Daoy (cell line): ENCODE results near the gene FILIP1L. TPM values are rescaled to one million over a fixed set of nuclear protein-coding genes. Genes with fewer than 3 reads are reported as not detected.

ENCODE experiments used
- DNase-seq: peaks from one replicate; pipeline ENCODE4 v3.0.0-alpha.2; 2015; ENCODE audit warnings: low read depth
- total RNA-seq: library from RNA; depleted of rRNA; stranded (reverse); fragments of >200 nt; shearing (Covaris generic); gene quantifications from 2 replicates; pipeline ENCODE4 v1.2.3, GENCODE V29; 2014

Gene FILIP1L
- total RNA-seq, 1 experiment from 2014 or later: 26.5 TPM

DNA sequence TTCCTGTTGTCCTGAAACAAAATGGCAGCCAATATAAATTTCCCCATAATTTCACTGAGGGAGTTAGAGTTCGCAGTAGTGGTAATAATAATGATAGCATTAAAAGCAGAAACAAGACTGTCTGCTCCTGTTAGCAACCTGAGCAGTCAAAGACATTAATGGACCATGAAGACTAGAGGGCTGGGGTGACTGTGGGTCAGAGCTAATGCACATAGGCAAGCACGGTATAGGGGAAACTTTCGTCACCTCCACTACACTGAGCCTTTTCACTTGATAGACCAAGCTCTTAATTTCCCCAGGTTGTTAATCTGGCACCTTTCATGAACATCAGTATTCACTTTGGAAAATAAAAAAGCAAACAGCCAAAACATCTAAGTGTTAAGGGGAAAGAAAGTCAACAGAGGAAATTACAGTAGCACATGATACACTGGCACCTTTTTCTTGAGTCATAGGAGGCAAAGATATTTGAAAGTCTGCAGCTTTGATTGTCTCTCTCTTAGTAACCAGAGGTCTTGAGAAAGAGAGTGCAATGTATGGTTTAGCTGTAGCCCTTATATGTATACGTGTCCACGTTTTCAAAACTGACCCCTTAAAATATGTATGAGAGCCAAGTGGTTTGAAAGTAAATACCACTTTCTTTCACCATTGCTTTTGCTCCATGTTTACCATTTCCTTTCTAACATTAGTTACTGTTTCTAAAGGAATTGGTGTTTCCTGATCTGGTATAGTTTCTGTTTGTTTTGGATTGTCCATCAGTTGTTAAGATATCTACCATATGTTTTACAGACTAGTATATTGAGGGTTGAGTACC is 104.8 kb downstream of the FILIP1L start:
- DNase-seq: no peak

DNA sequence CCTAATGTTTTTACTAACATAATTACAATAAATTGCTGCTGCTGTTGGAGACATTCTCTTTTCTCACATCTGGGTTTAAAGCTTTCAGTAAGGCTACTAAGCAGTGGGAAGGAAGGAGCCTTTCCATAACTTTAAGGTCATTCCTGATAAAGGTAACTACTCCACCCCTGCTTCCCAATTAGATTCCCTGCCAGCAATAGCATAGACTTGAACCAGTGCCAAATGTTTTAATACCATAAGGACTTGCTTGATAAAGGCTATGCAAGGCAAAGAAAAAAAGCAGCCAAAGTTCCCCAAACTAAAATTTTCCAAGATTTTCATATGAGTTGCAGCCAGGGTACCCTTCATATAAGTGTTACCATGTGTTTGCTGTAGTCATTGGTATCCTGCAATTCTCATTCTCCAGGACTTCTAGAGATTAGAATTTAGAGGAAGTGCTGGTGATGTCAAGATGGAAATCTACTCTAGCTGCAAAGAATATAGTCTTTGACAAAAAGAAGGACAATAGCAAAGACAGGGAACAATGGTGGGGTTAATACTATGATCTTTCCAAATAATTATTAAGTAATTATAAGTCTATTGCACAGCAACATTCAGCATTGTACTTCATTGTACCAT is 106.1 kb downstream of the FILIP1L start:
- no peak for DNase-seq

DNA sequence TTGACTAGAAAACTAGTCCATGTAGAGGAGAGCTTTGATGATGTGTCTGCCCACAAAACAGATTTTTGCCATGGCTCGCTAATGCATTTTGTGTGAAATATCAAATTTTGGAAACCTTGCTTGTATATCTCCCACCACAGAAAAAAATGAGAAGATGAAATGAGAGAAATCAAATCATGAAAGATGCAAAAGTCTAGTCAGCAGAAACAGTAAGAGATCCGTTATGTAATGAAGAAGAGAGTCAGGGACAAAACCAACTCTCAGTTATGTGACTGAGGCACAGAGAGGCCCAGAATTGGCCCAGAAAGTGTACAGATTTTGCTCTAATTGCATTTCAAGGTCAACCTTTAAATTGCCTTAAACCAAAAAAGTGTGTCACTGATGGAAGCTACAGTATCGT is 107.0 kb downstream of the FILIP1L start:
- no peak for DNase-seq

DNA sequence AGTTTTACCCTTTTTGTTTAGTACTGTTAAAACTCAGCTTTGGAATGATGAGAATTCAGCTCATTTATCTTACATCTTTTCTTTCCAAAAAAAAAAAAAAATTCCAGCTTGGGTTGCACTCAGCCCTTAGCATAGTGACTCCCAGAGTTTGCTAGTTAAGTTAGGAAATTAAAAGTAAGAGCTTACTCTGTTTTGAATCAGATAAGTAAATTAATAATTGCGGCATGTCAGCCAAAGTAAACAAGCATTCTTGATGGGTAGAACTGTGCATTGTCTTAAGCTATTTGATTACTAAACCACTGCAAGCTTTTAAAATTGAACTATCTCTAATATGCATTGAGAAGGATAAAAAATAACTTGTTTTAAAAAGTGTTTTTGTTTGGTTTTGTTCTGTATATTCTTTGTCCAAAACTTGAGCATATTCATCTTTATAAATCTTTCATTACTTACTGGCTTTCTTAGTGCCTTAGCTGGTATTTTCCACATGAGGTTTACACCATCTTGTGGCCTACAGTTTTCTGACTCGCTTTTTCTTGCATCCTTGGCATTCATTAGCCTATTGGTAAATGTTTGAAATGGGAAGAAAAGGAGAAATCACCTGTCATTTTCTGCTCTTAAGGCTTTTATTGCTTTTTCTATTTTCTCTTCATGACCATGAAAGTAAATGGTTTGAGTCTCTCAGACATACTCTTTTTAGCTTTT is 107.6 kb downstream of the FILIP1L start:
- no peak for DNase-seq

DNA sequence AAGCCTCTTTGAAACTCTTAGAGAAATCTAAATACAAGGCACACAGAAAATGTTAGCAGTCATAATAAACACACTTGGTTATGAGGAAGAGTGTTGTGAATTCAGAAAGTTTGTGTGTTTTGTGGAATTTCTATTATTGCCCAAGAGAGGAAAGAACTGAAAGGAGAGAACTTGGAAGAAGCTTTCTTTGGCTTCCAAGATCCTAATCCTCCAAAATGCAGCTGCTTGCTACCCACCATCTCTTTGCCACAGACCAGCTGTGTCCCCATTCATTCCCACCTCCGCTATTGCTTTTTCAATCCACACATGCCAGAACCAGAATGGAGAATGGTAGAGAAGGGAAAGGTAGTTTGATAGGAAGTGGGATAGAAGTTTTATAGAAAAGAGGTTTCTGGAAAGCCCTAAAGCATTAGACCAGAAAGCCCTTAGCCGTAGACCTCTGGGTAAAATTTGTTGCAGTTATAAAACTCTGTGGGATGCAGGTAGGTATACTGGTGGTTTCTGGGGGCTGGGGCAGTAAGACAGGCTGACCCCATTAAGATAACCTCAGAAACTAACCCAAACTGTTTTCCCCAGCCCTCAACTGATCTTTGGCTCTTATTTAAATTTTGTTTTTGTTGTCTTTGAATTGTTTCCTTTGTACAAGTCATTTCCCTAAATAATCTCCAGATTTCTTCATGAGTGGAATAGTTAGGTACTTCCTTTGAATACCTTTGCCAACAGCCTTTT is 108.5 kb downstream of the FILIP1L start:
- DNase-seq: no peak

DNA sequence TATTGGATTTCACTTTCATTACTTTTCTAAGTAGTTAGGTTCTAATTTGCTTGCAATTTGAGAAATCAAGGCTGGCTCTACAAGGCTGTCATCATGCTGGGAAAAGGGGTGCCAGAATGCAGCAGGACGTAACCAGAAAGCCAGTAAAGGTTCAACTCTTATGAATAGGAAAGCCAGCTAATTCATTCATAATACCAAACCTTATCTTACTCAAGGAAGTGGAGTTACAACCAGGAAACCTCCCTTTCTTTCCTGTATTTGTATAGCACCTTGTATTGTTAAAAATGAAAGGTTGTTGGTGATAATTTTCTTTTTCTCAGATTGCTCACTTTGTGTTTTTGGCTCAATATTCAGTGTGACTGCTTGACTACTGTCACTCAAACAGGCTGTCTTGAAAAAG is 109.4 kb downstream of the FILIP1L start:
- DNase-seq: no peak

DNA sequence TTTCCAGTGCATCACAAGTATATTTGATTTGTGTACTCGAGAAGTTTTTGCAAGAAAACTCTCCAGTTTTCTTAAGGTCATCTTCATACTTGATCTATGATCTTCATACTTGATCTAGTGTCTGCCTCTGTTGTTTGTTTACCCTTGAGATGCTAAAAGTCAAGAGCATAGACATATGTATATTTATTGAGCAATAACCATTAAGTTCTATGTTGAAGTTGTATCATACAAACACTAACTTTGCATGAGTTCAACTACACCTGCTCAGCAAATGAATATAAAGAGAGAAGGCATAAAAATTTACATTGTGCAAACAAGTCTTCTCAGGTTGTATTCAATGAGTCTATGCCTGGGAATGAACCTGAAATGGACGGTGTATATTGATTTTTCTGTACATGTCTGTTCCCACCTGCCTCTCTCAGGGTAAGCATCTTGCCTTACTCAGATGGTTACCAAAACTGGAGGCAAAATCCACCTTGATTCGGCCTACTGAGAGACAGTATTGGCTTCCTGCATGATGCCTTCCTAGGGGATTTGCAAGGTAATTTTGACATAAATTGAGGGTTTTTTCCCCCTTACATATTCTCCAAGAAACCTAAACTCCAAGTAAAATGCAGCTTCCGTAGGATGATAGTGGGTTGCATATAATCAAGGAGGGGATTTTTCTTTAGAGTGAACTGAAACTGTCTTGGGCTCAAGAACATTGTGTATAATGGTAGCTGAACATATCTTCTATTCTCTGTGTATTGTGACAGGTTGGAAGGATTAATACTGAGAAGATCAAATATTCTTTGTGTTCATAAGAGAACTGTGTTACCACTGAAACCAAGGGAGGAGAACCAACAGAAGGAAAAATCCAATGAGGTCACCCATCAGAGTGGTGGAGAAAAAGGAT is 110.4 kb downstream of the FILIP1L start:
- no peak for DNase-seq

DNA sequence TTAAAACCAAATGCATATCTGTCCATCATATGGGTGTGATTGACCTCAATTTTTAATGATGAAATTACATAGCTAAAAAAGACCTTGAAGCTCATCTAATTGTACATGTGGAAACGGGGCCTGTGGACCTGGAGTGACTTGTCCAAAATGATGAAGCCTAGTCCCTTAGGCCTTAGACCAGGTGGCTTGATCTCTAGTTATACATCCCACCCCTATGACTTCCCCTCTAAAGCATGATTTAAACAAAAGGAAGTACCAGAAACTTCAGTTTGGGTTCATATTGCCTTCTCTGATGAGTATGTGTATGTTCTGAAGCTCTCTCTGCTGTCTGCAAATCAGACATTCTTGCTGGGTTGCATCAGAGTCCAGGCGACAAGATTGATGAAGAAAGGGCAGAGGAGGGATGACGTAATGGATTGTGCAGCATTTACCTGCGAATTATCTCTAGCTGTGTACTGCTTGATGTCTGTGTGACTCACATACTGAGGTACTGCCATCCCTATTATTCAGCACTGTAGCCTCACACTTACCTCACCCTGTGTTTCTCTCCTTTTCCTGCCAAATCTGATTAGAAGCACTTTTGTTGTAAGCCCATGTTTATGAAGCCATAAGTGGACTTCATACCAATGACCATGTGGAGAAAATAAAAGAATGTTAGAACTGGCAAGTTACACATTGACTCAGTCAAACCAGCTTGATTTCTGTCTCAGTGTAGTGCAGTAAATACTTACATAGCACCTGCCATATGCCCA is 111.5 kb downstream of the FILIP1L start:
- peak; percentile 94 for DNase-seq

DNA sequence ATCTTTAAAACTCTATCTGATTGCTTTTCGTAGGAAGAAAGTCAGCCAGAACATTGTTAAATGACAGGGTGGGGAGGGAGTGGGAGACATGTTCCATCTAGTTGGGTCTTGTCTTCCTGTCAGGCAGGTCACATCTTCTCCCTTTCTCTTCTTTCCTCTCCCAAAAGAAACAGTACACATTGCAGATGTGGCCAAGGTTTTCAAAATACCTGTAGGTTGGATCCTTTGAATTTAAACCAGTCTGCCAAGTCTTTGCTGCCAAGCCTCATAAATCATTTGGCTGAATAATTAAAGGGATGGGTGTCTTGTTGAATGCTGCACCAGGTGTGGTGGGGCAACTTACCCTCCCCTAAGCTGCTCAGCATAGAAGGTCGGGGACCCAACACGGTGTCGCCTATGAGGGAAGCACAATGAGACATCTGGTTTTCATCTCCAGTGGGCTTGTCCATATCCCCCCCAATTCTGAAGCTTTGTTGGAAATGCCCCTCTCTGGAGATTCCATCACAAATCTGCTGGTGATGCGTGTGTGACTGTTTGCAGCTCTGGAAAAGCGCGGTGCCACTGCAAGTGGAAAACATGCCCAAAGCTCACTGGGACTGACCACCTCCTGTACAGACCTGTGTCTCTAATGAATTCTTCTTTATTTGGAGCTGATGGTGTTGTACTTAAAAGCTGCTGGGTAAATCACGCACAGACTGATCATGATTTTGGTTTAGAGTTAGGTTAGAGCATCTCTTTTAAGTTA is 112.6 kb downstream of the FILIP1L start:
- no peak for DNase-seq

DNA sequence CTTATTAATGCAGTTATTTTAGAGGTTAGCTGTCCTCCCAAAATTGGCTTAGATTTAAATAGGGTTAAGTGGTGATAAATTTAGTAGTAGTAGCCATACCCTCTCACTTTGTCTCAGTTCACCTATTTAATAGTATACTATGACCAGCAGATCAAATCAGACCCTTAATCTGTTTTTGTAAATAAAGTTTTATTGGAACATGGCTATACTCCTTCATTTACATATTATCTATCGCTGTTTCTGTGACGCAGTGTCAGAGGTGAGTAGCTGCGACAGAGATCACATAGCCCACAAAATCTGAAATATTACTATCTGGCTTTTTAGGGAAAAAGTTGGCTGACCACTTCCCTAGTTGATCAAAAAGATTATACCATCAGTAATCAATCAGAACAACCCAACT is 113.2 kb downstream of the FILIP1L start:
- no peak for DNase-seq

DNA sequence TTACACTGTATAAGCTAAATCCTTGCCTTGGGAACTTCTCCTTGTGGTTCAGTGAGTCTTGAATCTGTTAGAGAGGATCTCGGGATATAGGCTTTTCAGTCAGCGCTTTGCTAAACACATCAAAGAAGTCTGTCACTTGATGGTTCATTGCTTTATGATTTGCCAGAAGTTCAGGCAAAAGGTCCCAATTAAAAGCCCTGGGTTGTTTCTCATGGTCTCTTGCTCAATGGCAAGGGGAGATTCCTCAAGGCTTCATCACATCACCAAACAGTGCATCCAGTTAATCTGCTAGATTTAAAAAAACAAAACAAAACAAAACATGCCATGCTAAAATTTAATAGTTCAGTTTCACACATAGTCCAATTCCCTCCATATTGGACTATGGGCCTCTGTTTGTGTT is 114.8 kb downstream of the FILIP1L start:
- DNase-seq: no peak

DNA sequence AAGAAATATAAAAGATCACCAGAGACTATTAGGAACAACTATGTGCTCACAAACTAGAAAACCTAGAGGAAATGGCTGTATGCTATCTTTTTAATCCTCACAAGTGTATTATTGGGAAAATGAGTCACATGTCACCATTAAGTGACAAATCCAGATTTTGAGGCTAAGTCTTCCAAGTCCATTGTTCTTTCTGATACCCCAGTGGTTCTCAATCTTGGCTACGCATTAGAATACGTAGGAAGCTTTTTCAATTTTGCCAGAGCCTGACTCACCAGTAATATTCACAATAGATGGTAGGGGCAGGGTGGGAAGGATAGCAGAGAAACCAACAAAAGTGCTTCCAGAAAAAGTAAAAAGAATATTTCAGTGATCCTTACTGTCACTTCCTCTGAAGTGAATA is 117.0 kb downstream of the FILIP1L start:
- no peak for DNase-seq

DNA sequence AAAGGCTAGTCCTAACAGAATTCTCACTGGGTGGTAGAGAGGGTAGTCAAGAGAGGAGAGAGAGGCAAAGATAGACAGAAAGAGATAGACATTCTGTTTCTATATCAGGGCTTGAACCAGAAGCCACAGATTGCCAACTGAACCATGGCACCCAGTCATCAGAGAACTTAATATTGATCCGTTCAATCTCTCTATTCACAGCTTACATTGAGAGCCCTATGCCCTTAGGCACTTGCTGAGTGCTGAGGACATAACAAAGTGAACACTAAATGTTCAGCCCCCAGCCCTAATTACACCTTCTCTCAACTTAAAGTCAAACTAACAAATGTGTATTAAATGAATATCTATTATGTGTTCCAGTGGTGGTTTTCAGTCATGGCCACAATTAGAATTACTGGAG is 124.1 kb downstream of the FILIP1L start:
- DNase-seq: no peak

DNA sequence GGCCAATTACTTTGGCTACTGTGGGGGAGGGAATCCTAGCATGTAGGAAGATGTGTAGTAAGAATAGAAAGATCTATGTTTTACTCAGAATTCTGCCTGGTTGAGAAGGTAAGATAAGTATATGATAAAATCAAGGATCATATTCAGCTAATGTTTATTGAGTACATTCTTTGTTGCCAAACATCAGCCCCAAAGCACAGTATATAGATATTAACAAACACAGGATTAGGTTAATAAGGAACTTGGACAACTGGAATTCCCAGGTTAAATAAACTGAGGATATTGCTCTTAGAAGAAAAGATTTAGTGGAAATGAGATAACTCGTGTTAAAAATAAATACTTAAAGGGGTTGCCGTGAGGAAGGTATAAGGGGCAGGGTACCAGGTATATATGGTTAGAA is 129.6 kb downstream of the FILIP1L start:
- no peak for DNase-seq

DNA sequence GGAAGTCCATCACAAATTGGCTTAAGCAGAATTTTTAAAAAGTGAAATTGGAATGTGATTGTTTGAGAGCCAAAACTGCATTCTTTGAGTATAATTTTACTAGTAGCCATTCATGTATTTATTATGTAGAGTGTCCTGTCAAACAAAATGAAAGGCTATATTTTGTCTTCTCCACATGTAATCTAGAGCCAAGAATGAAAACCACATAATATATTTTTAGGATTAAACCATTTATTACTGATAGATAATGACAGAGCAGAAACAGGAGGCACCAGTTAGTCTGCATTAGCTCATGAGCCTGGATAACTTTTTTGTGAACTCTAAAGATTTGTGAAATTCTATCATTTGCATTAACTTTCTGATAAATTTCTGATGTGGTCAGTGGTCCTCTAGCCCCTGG is 130.2 kb downstream of the FILIP1L start:
- no peak for DNase-seq

DNA sequence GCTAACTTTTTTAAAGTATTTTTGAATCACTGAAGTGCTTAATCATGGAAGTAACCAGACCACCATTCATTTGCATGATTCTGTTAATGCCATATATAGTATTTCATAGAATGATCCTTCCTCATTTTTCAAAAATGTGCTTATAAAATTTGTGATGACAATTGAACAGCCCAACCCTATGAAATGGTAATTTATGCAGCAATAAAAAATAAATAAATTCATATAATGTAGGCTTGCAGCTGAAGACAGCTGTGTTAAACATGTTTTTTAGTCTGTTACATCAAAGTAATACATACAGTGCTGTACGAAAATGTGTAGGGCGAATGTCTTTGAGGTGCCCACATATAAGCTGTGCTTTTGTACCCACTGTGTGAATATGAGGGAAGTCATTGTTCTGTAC is 131.7 kb downstream of the FILIP1L start:
- no peak for DNase-seq

DNA sequence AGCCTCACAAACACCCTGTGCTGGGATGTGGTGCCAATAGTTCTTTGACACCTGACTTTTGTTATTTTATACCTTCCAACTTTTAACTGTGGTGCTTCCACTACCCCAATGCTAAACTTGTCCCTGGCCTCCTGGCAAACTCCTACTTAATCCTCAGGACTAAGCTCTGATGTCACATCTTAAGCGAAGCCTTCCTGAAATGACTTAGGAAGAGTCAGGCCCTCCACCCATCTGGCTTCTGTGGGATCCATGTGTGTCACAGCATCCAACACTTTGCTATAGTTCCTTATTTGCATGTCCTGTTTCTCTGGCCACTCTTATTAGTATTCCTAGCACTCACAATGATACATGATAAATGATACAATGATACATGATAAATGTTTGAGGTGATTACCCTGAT is 133.2 kb downstream of the FILIP1L start:
- no peak for DNase-seq

DNA sequence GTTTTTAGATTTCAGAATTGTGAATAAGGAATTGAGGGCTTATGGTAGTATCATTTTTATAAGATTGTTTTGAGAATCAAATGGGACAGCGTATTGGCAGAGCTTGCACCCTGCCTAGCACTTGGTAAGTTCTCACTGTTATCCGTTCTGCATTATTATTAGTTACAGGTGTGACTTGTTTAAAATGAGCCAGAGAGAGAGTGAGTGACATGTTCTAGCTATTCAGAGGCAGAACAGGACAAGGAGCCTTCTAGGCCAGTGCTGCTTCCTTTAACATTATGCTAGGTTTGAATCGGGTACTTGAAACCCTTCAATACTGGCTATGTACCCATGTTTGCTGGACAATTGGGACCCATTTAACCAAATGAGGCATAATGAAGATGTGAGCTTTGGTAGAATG is 133.7 kb downstream of the FILIP1L start:
- DNase-seq: no peak

DNA sequence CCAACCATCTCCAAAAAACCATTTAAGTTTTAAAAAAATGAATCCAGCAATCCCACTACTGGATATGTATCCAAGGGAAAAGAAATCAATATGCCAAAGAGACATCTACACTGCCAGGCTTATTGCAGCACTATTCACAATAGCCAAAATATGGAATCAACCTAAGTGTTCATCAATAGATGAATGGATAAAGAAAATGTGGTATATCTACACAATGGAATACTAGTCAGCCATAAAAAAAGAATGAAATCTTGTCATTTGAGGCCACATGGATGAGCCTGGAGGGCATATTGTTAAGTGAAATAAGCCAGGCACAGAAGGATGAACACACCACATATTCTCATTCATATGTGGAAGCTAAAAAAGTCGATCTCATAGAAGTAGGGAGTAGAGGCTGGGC is 136.1 kb downstream of the FILIP1L start:
- no peak for DNase-seq

DNA sequence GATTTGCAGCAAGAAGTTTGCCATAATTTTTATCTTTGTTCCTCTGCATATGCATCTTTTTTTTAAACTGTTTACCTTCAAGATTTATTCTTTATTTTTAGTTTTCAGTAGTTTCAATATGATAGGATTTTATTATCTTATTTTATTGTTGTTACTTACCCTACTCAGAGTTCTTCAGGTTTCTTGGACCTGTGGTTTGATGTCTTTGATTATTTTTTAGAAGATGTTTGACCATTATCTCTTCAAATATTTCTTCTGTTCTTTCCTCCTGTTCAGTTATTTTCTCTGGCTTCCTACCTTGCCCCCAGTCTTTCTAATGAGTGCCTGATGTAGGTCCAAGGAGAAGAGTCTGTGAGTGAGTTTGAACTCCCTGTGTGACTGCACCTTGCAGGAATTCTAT is 137.7 kb downstream of the FILIP1L start:
- no peak for DNase-seq
